CD4-positive, alpha-beta memory T cell (primary cell): Measurements from ENCODE around the gene FDX2. TPM values are rescaled to one million over a fixed set of nuclear protein-coding genes. Genes with fewer than 3 reads are reported as not detected.

ENCODE experiments used
- CTCF ChIA-PET: fragments of 350-600 bp; sonication (Branson Sonifier 250); formaldehyde crosslinking; loops from one replicate; lab custom pipeline; 2021; ENCODE audit warnings: inconsistent platforms; ENCODE audit not compliant: partially characterized antibody; lab: Charles Lee
- POLR2A ChIA-PET: fragments of 350-600 bp; sonication (Branson Sonifier 250); formaldehyde crosslinking; loops from one replicate; lab custom pipeline; 2021; ENCODE audit not compliant: partially characterized antibody; lab: Charles Lee
- DNase-seq, 5 donors: peaks; one replicate each; pipeline versions ENCODE4 v3.0.0 to v3.0.0-alpha.2; 2020 to 2022; ENCODE audit warnings: mixed read lengths in 1 of 5
- H3K27ac ChIP-seq: one replicate; pipeline ENCODE4 v1.7.0; 2013; ENCODE audit warnings: low read depth, low read length
- H3K27me3 ChIP-seq: 2 replicates; pipeline ENCODE4 v1.7.0; 2013; ENCODE audit warnings: mild to moderate bottlenecking, low read length, moderate library complexity; ENCODE audit not compliant: insufficient read depth
- H3K36me3 ChIP-seq: 2 replicates; pipeline ENCODE4 v1.7.0; 2013; ENCODE audit warnings: mild to moderate bottlenecking, low read length, moderate library complexity; ENCODE audit not compliant: insufficient read depth
- H3K4me1 ChIP-seq: 2 replicates; pipeline ENCODE4 v1.7.0; 2013; ENCODE audit warnings: mild to moderate bottlenecking, low read length, moderate library complexity; ENCODE audit not compliant: insufficient read depth
- H3K4me3 ChIP-seq, 2 donors: one replicate each; pipeline ENCODE4 v1.7.0; 2013; ENCODE audit warnings: low read length in 2 of 2, mild to moderate bottlenecking in 1 of 2
- H3K9me3 ChIP-seq, 2 donors: one replicate each; pipeline ENCODE4 v1.7.0; 2013; ENCODE audit warnings: low read length in 2 of 2, control low read depth in 1 of 2; ENCODE audit not compliant: control insufficient read depth in 1 of 2
- H3K27ac Mint-ChIP-seq, 7 donors: one replicate each; pipeline ENCODE4 v1.8.0; 2020 to 2021; ENCODE audit warnings: mixed read lengths in 7 of 7, mild to moderate bottlenecking in 6 of 7, inconsistent platforms in 3 of 7, moderate library complexity in 3 of 7
- H3K27me3 Mint-ChIP-seq, 2 donors: one replicate each; pipeline ENCODE4 v1.8.0; 2020 to 2021; ENCODE audit warnings: mixed read lengths in 2 of 2
- H3K36me3 Mint-ChIP-seq, 2 donors: one replicate each; pipeline ENCODE4 v1.8.0; 2020 to 2021; ENCODE audit warnings: mixed read lengths in 2 of 2, inconsistent platforms in 1 of 2, mild to moderate bottlenecking in 1 of 2
- H3K4me1 Mint-ChIP-seq, 4 donors: one replicate each; pipeline ENCODE4 v1.8.0; 2020 to 2021; ENCODE audit warnings: mixed read lengths in 4 of 4, mild to moderate bottlenecking in 1 of 4
- H3K4me3 Mint-ChIP-seq, 8 donors: one replicate each; pipeline ENCODE4 v1.8.0; 2020 to 2021; ENCODE audit warnings: mixed read lengths in 8 of 8, mild to moderate bottlenecking in 7 of 8, moderate library complexity in 6 of 8, inconsistent platforms in 3 of 8
- H3K9me3 Mint-ChIP-seq, 8 donors: one replicate each; pipeline ENCODE4 v1.8.0; 2020 to 2021; ENCODE audit warnings: mixed read lengths in 8 of 8, mild to moderate bottlenecking in 5 of 8, inconsistent platforms in 3 of 8, moderate library complexity in 1 of 8
- intact Hi-C: fragments of 100-400 bp; cut with micrococcal nuclease; formaldehyde crosslinking; loops from one replicate; pipeline ENCODE4 v1.15.1; 2023
- polyA plus RNA-seq, 2 donors: library from polyadenylated mRNA; unstranded; fragments of 300-500 nt; fragmentation: Illumina TruSeq; gene quantifications; one replicate each; pipeline ENCODE4 v1.2.3, GENCODE V29; 2021
- total RNA-seq, 2 experiments: library from RNA; stranded (reverse); gene quantifications; one replicate each; pipeline ENCODE4 v1.2.3, GENCODE V29; 2021

The FDX2 gene
- total and polyA plus RNA-seq, 4 experiments from 2014 or later: 10.6 to 13.6 (median 11.0) TPM

- intact Hi-C loops: no loop called here
- Histone ChIP-seq H3K27ac (no peak overlapping the region), H3K9me3 (no peaks in the 10 kb centered on the region), H3K36me3 (peaks cover 61% of the 10 kb centered on the region), H3K27me3 (no peaks in the 10 kb centered on the region), H3K4me3 (no peak overlapping the region), H3K4me1 (peaks cover 14% of the 10 kb centered on the region)
- H3K27ac Mint-ChIP-seq: no peak overlapping the region
- no peak overlapping the region for H3K4me3 Mint-ChIP-seq
- CTCF ChIA-PET: interaction anchor here (0.6 kb wide), 1 partner anchor 16 kb away, joined by 3 read pairs; no protein-coding TSS in a partner anchor
- no peaks in the 10 kb centered on the region for H3K27me3 Mint-ChIP-seq
- peaks cover 4 to 23% (median 9%) of the 10 kb centered on the region in 4 donors for H3K4me1 Mint-ChIP-seq
- peaks cover 6 to 34% of the 10 kb centered on the region in 2 donors for H3K36me3 Mint-ChIP-seq
- POLR2A ChIA-PET: no interaction called here
- no peak for DNase-seq
- no peaks in the 10 kb centered on the region for H3K9me3 Mint-ChIP-seq
Observed at GRCh38 chr19:10327793-10328192, 12.0 kb upstream of the FDX2 start.

- CTCF ChIA-PET: interaction anchor here (0.9 to 2.0 kb wide), 2 partner anchors 56 to 65 kb away, joined by 3 to 5 read pairs; no protein-coding TSS in a partner anchor
- Histone ChIP-seq H3K4me3 (no peak overlapping the region), H3K36me3 (peaks cover 80% of the 10 kb centered on the region), H3K9me3 (no peaks in the 10 kb centered on the region), H3K27me3 (no peaks in the 10 kb centered on the region), H3K4me1 (no peaks in the 10 kb centered on the region), H3K27ac (no peak overlapping the region)
- no peak overlapping the region for H3K27ac Mint-ChIP-seq
- H3K9me3 Mint-ChIP-seq: peaks cover 0 to 2% (median 0%) of the 10 kb centered on the region in 8 donors
- intact Hi-C loops: no loop called here
- peaks cover 0 to 13% (median 3%) of the 10 kb centered on the region in 4 donors for H3K4me1 Mint-ChIP-seq
- no peak for DNase-seq
- no peaks in the 10 kb centered on the region for H3K27me3 Mint-ChIP-seq
- POLR2A ChIA-PET: interaction anchor here (1.2 kb wide), 1 partner anchor 10 kb away, joined by 3 read pairs; the partner anchor contains the start of gene FDX2
- H3K36me3 Mint-ChIP-seq: peaks cover 11 to 35% of the 10 kb centered on the region in 2 donors
- no peak overlapping the region for H3K4me3 Mint-ChIP-seq
Observed at GRCh38 chr19:10325732-10326131, 9.9 kb upstream of the FDX2 start.

- no peak for DNase-seq
- Histone ChIP-seq H3K9me3 (no peaks in the 10 kb centered on the region), H3K4me1 (no peaks in the 10 kb centered on the region), H3K27me3 (no peaks in the 10 kb centered on the region), H3K4me3 (no peak overlapping the region), H3K36me3 (peaks cover 64% of the 10 kb centered on the region), H3K27ac (no peak overlapping the region)
- peaks cover 0 to 3% (median 3%) of the 10 kb centered on the region in 4 donors for H3K4me1 Mint-ChIP-seq
- POLR2A ChIA-PET: interaction anchor here (1.1 to 1.4 kb wide), 2 partner anchors 11 to 33 kb away, joined by 3 to 4 read pairs; partner anchors contain the start of genes ICAM5 and RAVER1
- CTCF ChIA-PET: no interaction called here
- H3K36me3 Mint-ChIP-seq: peaks cover 12 to 37% of the 10 kb centered on the region in 2 donors
- H3K27me3 Mint-ChIP-seq: no peaks in the 10 kb centered on the region
- H3K4me3 Mint-ChIP-seq: no peak overlapping the region
- H3K27ac Mint-ChIP-seq: peak overlapping the region in 4 of 7 donors; percentile 15 to 72 (median 51)
- peaks cover 0 to 2% (median 0%) of the 10 kb centered on the region in 8 donors for H3K9me3 Mint-ChIP-seq
- intact Hi-C loops: no loop called here
Observed at GRCh38 chr19:10321874-10322835, 6.3 kb upstream of the FDX2 start.

DNA sequence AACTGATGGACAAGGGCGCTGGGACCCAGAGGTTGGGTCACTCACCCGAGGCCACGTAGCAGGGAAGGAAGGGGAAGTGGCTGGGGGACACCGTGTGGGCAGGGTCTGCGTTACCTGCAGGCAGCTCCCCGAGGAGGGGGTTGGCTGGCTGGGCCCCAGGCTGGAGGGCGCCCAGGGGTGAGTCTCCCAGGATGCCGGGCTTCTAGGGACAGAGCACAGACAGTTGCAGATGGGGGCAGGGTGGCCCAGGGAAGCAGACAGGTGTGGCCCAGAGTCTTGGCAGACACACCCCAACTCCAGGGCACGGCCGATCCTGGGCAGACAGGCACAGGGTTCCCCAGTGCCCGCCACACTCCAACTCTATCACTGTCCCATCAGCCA lies 5.6 kb upstream of the FDX2 start:
- no peak overlapping the region for H3K4me3 Mint-ChIP-seq
- intact Hi-C loops: no loop called here
- H3K27ac ChIP-seq: no peak overlapping the region
- H3K9me3 ChIP-seq: no peaks in the 10 kb centered on the region
- H3K36me3 Mint-ChIP-seq: peaks cover 12 to 34% of the 10 kb centered on the region in 2 donors
- peaks cover 0 to 2% (median 0%) of the 10 kb centered on the region in 8 donors for H3K9me3 Mint-ChIP-seq
- no peaks in the 10 kb centered on the region for H3K4me1 ChIP-seq
- peaks cover 0 to 3% (median 3%) of the 10 kb centered on the region in 4 donors for H3K4me1 Mint-ChIP-seq
- H3K4me3 ChIP-seq: no peak overlapping the region
- no peaks in the 10 kb centered on the region for H3K27me3 ChIP-seq
- H3K27ac Mint-ChIP-seq: peak overlapping the region in 1 of 7 donors; percentile 72
- DNase-seq: no peak
- peaks cover 61% of the 10 kb centered on the region for H3K36me3 ChIP-seq
- ChIA-PET CTCF (interaction anchor here (1.5 kb wide), 1 partner anchor 67 kb away, joined by 3 read pairs; no protein-coding TSS in a partner anchor), POLR2A (interaction anchor here (1.1 to 1.4 kb wide), 2 partner anchors 9 to 32 kb away, joined by 3 to 4 read pairs; partner anchors contain the start of gene ICAM5)
- no peaks in the 10 kb centered on the region for H3K27me3 Mint-ChIP-seq

GRCh38 chr19:10320602-10321416 lies 5.0 kb upstream of the FDX2 start:
- no peak for DNase-seq
- H3K9me3 Mint-ChIP-seq: peaks cover 0 to 2% (median 0%) of the 10 kb centered on the region in 8 donors
- CTCF ChIA-PET: interaction anchor here (0.7 to 1.5 kb wide), 2 partner anchors 12 to 68 kb away, joined by 3 to 4 read pairs; no protein-coding TSS in a partner anchor
- H3K36me3 Mint-ChIP-seq: peaks cover 12 to 37% of the 10 kb centered on the region in 2 donors
- H3K27me3 Mint-ChIP-seq: no peaks in the 10 kb centered on the region
- Histone ChIP-seq H3K4me3 (no peak overlapping the region), H3K27me3 (no peaks in the 10 kb centered on the region), H3K36me3 (peaks cover 59% of the 10 kb centered on the region), H3K4me1 (peaks cover 6% of the 10 kb centered on the region), H3K9me3 (no peaks in the 10 kb centered on the region), H3K27ac (no peak overlapping the region)
- POLR2A ChIA-PET: interaction anchor here (1.1 to 1.4 kb wide), 2 partner anchors 10 to 31 kb away, joined by 3 to 4 read pairs; partner anchors contain the start of gene ICAM5
- intact Hi-C loops: no loop called here
- H3K4me1 Mint-ChIP-seq: peaks cover 4 to 9% (median 6%) of the 10 kb centered on the region in 4 donors
- no peak overlapping the region for H3K27ac Mint-ChIP-seq
- H3K4me3 Mint-ChIP-seq: no peak overlapping the region

DNA sequence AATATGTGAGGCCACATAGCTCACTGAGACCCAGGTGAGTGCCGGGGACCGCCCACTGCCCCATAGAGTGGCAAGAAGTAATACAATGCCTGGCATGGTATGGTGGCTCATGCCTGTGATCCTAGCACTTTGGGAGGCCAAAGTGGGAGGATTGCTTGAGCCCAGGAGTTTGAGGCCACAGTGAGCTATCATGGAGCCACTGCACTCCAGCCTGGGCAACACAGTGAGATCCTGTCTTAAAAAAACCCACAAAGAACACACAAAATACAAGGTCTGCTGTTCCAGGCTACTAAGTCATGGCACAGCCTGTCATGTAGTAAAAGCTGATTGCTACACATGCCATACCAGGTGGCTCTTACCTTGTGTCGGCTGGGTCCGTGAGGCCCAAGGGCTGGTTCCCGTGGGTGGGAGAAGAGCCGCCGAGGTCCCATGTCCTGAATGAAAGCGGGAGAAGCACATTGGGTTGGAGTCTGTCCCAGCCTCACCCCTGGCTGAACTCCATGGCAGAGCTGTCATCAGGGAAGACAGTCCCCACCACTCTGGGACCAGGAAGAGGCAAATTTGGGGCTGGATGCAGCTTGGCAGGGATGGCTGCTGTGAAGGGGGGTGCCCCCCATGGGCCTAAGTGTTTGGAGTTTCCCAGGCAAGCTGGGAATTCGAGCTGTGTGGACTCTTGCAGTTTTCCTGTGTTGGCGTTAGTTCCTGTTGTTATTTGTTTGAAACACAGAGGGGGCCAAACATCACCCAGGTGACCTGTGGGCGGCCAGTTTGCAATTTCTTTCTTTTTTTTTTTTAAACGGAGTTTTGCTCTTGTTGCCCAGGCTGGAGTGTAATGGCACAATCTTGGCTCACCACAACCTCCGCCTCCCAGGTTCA lies 3.2 kb upstream of the FDX2 start:
- H3K27ac Mint-ChIP-seq: no peak overlapping the region
- peaks cover 0 to 4% (median 0%) of the 10 kb centered on the region in 8 donors for H3K9me3 Mint-ChIP-seq
- no peak overlapping the region for H3K4me3 Mint-ChIP-seq
- H3K4me3 ChIP-seq: no peak overlapping the region
- DNase-seq: no peak
- intact Hi-C loops: no loop called here
- no peaks in the 10 kb centered on the region for H3K27me3 ChIP-seq
- CTCF ChIA-PET: interaction anchor here (1.0 kb wide), 1 partner anchor 12 kb away, joined by 3 read pairs; no protein-coding TSS in a partner anchor
- peaks cover 43% of the 10 kb centered on the region for H3K36me3 ChIP-seq
- peaks cover 12 to 32% of the 10 kb centered on the region in 2 donors for H3K36me3 Mint-ChIP-seq
- H3K4me1 Mint-ChIP-seq: peaks cover 11 to 23% (median 13%) of the 10 kb centered on the region in 4 donors
- H3K9me3 ChIP-seq: no peaks in the 10 kb centered on the region
- no peak overlapping the region for H3K27ac ChIP-seq
- POLR2A ChIA-PET: interaction anchor here (0.7 to 1.8 kb wide), 4 partner anchors 12 to 61 kb away, joined by 3 to 4 read pairs (median 4); partner anchors contain the start of genes ICAM1, ICAM5 and TYK2
- no peaks in the 10 kb centered on the region for H3K27me3 Mint-ChIP-seq
- H3K4me1 ChIP-seq: peaks cover 17% of the 10 kb centered on the region
